GM12878 (cell line): ENCODE data around the gene BTBD9.

ENCODE experiments used
- ATF7 ChIP-seq: fragments of 450-650 bp; IDR thresholded peaks from 2 replicates; pipeline ENCODE4 v1.6.1; 2016; ENCODE audit warnings: low read depth, mild to moderate bottlenecking
- CEBPB ChIP-seq, 2 experiments: fragments of 150-350 bp in 1 of 2; IDR thresholded peaks; 2 replicates each; pipeline ENCODE4 v1.6.1; 2012 to 2014; ENCODE audit warnings: low read depth in 2 of 2, low read length in 2 of 2, borderline replicate concordance in 1 of 2, inconsistent platforms in 1 of 2
- CTCF ChIP-seq, 3 experiments: IDR thresholded peaks in 2 of 3; conservative IDR thresholded peaks in 1 of 3; 2 replicates each; pipeline ENCODE4 v1.5.1; 2011; ENCODE audit warnings: low read depth in 3 of 3, low read length in 3 of 3, mild to moderate bottlenecking in 3 of 3, control low read depth in 2 of 3, moderate library complexity in 2 of 3, inconsistent platforms in 1 of 3, mixed read lengths in 1 of 3; ENCODE audit not compliant: control insufficient read depth in 2 of 3, insufficient read depth in 1 of 3; ENCODE audit errors: extremely low read depth in 1 of 3
- E2F4 ChIP-seq: IDR thresholded peaks from 2 replicates; pipeline ENCODE4 v1.6.1; 2012; ENCODE audit warnings: low read depth, low read length, improper control_type of control experiment
- EP300 ChIP-seq, 2 experiments: fragments of 150-350 bp in 1 of 2; IDR thresholded peaks; 2 replicates each; pipeline ENCODE4 v1.6.1; 2011 to 2012; ENCODE audit warnings: low read depth in 2 of 2, low read length in 2 of 2, borderline replicate concordance in 1 of 2, improper control_type of control experiment in 1 of 2, inconsistent platforms in 1 of 2; ENCODE audit not compliant: control insufficient read depth in 1 of 2
- EZH2 ChIP-seq: IDR thresholded peaks from 2 replicates; pipeline ENCODE4 v1.6.1; 2012; ENCODE audit warnings: low read depth, mild to moderate bottlenecking, control low read depth, inconsistent platforms, low read length, borderline replicate concordance; ENCODE audit not compliant: control insufficient read depth
- FOS ChIP-seq: IDR thresholded peaks from 3 replicates; pipeline ENCODE4 v1.6.1; 2011; ENCODE audit warnings: borderline replicate concordance; ENCODE audit not compliant: insufficient read length; ENCODE audit errors: extremely low read depth
- NFYA ChIP-seq: IDR thresholded peaks from 2 replicates; pipeline ENCODE4 v1.6.1; 2011; ENCODE audit warnings: low read depth, mild to moderate bottlenecking, low read length, improper control_type of control experiment, borderline replicate concordance
- RAD21 ChIP-seq: IDR thresholded peaks from 2 replicates; pipeline ENCODE4 v1.6.1; 2011; ENCODE audit warnings: mild to moderate bottlenecking, low read depth, low read length, moderate library complexity; ENCODE audit not compliant: insufficient read depth
- SKIL ChIP-seq: fragments of 450-650 bp; IDR thresholded peaks from 2 replicates; pipeline ENCODE4 v1.6.1; 2017; ENCODE audit warnings: mild to moderate bottlenecking, low read depth, inconsistent platforms; ENCODE audit not compliant: poor library complexity, severe bottlenecking
- SPI1 ChIP-seq: IDR thresholded peaks from 2 replicates; pipeline ENCODE4 v1.6.1; 2011; ENCODE audit warnings: low read depth, mild to moderate bottlenecking, low read length, moderate library complexity, borderline replicate concordance; ENCODE audit not compliant: insufficient read depth
- TF ChIP-seq, protein P1 (sequence below): IDR thresholded peaks from 2 replicates; pipeline ENCODE4 v1.6.1; 2012; ENCODE audit warnings: mild to moderate bottlenecking, low read depth, low read length

GRCh38 chr6:38287487-38287886, 352.2 kb downstream of the BTBD9 start:
- no peak for TF ChIP-seq E2F4
- no peak for TF ChIP-seq CTCF (IDR thresholded peaks at IDR 0.05 in 2 of 3, conservative IDR thresholded peaks at IDR 0.05 in 1 of 3; ENCODE audit: control insufficient read depth in 2 of 3, extremely low read depth in 1 of 3, insufficient read depth in 1 of 3, low read depth in 3 of 3, low read length in 3 of 3)
- no peak for TF ChIP-seq NFYA
- no peak for TF ChIP-seq EZH2
- TF ChIP-seq, protein P1, sequence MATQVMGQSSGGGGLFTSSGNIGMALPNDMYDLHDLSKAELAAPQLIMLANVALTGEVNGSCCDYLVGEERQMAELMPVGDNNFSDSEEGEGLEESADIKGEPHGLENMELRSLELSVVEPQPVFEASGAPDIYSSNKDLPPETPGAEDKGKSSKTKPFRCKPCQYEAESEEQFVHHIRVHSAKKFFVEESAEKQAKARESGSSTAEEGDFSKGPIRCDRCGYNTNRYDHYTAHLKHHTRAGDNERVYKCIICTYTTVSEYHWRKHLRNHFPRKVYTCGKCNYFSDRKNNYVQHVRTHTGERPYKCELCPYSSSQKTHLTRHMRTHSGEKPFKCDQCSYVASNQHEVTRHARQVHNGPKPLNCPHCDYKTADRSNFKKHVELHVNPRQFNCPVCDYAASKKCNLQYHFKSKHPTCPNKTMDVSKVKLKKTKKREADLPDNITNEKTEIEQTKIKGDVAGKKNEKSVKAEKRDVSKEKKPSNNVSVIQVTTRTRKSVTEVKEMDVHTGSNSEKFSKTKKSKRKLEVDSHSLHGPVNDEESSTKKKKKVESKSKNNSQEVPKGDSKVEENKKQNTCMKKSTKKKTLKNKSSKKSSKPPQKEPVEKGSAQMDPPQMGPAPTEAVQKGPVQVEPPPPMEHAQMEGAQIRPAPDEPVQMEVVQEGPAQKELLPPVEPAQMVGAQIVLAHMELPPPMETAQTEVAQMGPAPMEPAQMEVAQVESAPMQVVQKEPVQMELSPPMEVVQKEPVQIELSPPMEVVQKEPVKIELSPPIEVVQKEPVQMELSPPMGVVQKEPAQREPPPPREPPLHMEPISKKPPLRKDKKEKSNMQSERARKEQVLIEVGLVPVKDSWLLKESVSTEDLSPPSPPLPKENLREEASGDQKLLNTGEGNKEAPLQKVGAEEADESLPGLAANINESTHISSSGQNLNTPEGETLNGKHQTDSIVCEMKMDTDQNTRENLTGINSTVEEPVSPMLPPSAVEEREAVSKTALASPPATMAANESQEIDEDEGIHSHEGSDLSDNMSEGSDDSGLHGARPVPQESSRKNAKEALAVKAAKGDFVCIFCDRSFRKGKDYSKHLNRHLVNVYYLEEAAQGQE: no peak
- TF ChIP-seq EP300 (IDR thresholded peaks at IDR 0.05; ENCODE audit: borderline replicate concordance in 1 of 2, control insufficient read depth in 1 of 2, low read depth in 2 of 2, low read length in 2 of 2): no peak
- TF ChIP-seq ATF7: no peak
- no peak for TF ChIP-seq SPI1
- TF ChIP-seq SKIL: no peak
- TF ChIP-seq RAD21: no peak
- no peak for TF ChIP-seq FOS
- TF ChIP-seq CEBPB (IDR thresholded peaks at IDR 0.05; ENCODE audit: borderline replicate concordance in 1 of 2, low read depth in 2 of 2, low read length in 2 of 2): no peak
